ENCODE data around the gene MAPK7. TPM values are rescaled to one million over a fixed set of nuclear protein-coding genes. Genes with fewer than 3 reads are reported as not detected.

The MAPK7 gene
- polyA plus RNA-seq, 6 donors from 2014 or later = 3.5 to 11.3 (median 7.3) TPM

DNA sequence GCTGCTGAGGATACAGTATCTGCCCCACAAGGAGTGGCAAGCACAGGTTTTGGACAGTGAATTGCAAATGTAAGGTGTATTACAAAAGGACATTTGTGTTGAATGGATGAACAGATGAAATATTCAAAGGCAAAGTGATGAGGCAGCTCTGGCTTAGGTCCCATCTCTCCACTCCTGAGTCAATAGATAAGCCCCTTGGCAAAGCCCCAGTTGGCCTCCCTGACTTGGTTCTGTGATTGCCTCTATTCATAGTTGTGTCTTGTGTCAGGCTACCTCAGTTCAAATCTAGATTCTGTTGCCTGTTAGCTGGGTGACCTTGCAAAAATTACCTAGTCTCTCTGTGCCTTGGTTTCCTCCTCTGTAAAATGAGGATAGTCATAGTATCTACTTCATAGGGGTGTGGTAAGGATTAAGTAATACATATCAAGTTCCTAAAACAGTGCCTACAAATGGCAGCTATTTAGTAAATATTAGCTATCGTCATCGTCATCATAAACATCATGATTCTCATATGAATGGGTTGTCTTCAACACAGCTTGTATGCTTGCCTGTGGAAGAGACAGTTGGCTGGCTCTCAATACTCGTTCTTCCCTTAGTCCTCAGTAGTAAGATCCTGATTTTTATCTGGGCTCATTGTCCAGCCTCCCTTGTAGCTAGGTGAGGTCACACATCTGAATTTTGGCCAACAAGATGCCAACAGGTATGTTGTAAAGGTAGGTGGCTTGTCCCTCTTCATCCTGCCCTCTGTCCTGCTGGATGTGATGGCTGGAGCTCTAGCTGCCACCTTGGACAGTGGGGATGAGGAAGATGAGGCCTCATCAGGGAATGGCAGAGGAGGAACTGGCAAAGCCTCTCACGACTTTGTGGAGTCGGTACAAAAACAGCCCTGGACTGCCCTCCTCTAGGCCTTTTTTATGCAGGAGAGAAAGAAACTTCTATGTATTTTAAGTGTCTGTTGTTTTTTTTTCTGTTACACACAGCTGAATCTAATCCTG, 10.8 kb downstream of the MAPK7 start:
- no peak for DNase-seq
- no peak for ATAC-seq (ENCODE audit: low read depth in 2 of 2)
- no peak overlapping the region for H3K4me3 Mint-ChIP-seq
- H3K27ac Mint-ChIP-seq = peak overlapping the region in 1 of 6 donors; percentile 49
- no peaks in the 10 kb centered on the region for H3K9me3 Mint-ChIP-seq
- peaks cover 4 to 6% of the 10 kb centered on the region in 2 donors for H3K36me3 Mint-ChIP-seq
- peaks cover 18 to 24% (median 20%) of the 10 kb centered on the region in 3 donors for H3K27me3 Mint-ChIP-seq
- H3K4me1 Mint-ChIP-seq = peaks cover 0 to 11% (median 5%) of the 10 kb centered on the region in 3 donors

DNA sequence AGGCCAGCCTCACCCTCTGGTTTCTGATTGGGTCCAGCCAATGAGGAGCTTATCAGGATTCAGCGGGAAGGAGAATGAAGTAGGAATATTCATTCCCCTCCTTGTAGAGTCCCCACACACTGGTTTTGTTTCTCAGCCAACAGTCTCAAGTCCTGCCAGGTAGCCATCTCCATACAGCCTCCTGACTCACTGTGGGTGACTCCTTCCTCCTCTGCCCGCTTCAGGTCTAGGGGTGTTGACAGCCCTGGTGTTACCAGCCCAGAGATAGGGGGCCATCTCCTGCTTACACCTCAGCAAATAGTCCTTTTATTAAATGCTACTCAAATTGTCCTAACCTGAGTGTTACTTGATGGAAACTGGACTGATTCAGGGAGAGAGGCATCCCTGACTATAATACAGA, 12.7 kb downstream of the MAPK7 start:
- DNase-seq = no peak
- H3K36me3 Mint-ChIP-seq = no peaks in the 10 kb centered on the region
- no peak for ATAC-seq (ENCODE audit: low read depth in 2 of 2)
- no peaks in the 10 kb centered on the region for H3K9me3 Mint-ChIP-seq
- H3K4me3 Mint-ChIP-seq = no peak overlapping the region
- peaks cover 18 to 24% (median 20%) of the 10 kb centered on the region in 3 donors for H3K27me3 Mint-ChIP-seq
- H3K27ac Mint-ChIP-seq = peak overlapping the region in 1 of 6 donors; percentile 36
- peaks cover 0 to 4% (median 1%) of the 10 kb centered on the region in 3 donors for H3K4me1 Mint-ChIP-seq

DNA sequence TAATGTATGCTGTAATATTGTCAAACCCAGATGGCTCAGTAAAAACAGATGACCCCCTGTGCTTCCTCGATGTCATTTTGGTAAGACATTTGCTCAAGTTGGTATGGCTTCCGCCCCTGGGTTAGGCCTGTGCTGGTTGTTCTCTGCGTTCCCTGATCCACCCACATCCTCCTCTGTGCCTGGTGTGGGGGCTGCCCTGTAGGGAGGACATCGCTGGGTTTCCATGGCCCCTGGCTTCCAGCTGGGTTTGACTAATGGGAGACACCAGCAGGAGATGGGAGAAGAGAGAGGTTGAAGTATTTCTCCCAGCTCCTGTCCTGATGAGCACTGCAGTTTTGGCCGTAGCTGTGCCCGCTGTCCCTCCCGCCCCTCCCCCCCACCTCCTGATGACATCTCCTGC, 13.1 kb downstream of the MAPK7 start:
- peaks cover 0 to 2% (median 1%) of the 10 kb centered on the region in 3 donors for H3K4me1 Mint-ChIP-seq
- ATAC-seq (ENCODE audit: low read depth in 2 of 2) = no peak
- H3K9me3 Mint-ChIP-seq = no peaks in the 10 kb centered on the region
- no peak overlapping the region for H3K27ac Mint-ChIP-seq
- H3K27me3 Mint-ChIP-seq = peaks cover 17 to 24% (median 20%) of the 10 kb centered on the region in 3 donors
- no peaks in the 10 kb centered on the region for H3K36me3 Mint-ChIP-seq
- DNase-seq = no peak
- no peak overlapping the region for H3K4me3 Mint-ChIP-seq

DNA sequence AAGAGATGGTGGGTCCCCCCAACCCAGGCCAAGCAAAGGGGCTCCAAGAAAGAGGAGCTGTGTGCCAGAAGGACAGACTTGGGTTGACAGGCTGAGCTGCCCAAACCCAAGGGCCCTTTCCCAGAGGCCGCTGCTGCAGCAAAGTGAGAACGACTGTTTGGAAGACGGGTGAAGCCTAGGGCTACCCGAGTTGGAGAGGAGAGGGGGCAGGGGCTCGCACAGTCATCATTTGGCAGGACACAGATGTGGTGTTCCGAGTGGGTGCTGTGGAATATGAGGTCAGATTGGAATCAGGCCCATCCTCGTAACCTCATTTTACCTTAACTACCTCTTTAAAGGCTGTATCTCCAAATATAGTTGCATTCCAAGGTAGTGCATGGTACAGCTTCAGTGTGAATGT, 14.0 kb downstream of the MAPK7 start:
- no peak overlapping the region for H3K4me3 Mint-ChIP-seq
- ATAC-seq (ENCODE audit: low read depth in 2 of 2) (no peak), DNase-seq (no peak)
- no peaks in the 10 kb centered on the region for H3K9me3 Mint-ChIP-seq
- H3K27ac Mint-ChIP-seq = peak overlapping the region in 1 of 6 donors; percentile 27
- H3K27me3 Mint-ChIP-seq = peaks cover 17 to 24% (median 20%) of the 10 kb centered on the region in 3 donors
- H3K4me1 Mint-ChIP-seq = peaks cover 0 to 1% (median 0%) of the 10 kb centered on the region in 3 donors
- H3K36me3 Mint-ChIP-seq = no peaks in the 10 kb centered on the region

DNA sequence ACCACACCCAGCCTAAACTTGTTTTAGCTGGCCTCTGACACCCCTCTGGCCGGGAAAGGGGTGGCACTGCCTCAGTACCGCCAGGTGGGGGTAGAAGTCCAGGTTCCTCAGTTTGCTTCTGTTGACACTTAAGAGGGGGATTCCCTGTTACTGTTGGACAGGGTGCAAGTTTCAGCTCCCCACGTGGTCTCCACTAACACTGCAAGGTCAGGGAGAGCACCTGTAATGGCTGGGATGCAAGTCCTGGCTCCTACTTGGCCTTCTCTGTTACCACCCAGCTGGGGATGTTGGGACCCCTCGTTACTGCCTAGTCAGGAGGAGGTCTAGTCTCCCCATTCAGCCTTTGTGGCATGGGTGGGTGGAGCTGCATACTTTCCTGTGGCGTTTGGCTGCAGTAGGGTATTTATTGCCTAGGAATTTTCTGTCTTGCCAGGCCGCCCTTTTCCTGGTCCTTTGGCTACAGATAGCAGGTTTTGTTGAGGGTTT, 19.3 kb downstream of the MAPK7 start:
- no peaks in the 10 kb centered on the region for H3K36me3 Mint-ChIP-seq
- H3K4me3 Mint-ChIP-seq = no peak overlapping the region
- ATAC-seq (ENCODE audit: low read depth in 2 of 2) (no peak), DNase-seq (no peak)
- H3K9me3 Mint-ChIP-seq = no peaks in the 10 kb centered on the region
- H3K27ac Mint-ChIP-seq = no peak overlapping the region
- H3K27me3 Mint-ChIP-seq = peaks cover 4 to 20% (median 10%) of the 10 kb centered on the region in 3 donors
- no peaks in the 10 kb centered on the region for H3K4me1 Mint-ChIP-seq

DNA sequence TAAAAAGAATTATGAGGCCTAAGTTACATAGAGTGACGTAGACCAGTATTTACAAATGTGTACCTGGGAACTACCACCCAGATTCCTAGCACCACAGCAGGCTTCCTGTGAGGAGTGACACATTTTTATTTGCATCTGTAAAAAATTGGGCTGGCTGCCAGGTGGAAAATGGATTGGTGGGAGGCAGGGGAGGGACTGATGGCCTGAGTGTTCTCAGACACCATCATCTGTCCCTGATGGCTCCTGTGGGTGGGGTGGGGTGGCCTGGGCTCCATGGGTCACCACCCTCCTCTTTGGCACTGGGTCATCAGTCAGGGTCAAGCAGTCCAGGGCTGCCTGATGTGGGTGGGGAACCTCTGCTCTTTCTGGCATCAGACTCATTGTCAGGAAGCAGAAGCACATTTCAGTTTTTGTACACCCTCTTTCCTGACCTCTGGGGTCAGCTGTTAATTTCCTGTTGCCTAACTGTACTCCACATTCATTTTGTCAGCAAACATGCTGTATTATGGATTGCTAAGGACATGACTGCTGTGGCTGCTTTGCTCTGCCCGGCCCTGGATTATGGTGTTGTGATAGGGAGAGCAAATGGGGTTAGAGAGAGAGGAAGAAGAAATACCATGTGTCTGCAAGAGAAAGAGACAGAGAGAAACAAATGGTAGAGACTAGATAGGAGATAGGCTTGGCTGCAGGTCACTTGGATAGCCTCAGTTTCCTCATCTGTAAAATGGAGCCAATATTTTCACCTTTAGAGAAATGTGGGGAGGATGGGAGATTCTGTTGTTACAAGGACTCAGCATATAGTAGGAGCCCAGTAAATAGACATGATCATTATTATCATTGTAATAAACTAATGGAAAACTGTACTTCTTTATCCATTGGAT, 20.2 kb downstream of the MAPK7 start:
- no peak overlapping the region for H3K27ac Mint-ChIP-seq
- ATAC-seq (ENCODE audit: low read depth in 2 of 2) = no peak
- H3K27me3 Mint-ChIP-seq = peaks cover 1 to 27% (median 3%) of the 10 kb centered on the region in 3 donors
- H3K4me3 Mint-ChIP-seq = no peak overlapping the region
- H3K36me3 Mint-ChIP-seq = no peaks in the 10 kb centered on the region
- peaks cover 0 to 1% (median 0%) of the 10 kb centered on the region in 7 donors for H3K9me3 Mint-ChIP-seq
- DNase-seq = no peak
- H3K4me1 Mint-ChIP-seq = peaks cover 0 to 1% (median 0%) of the 10 kb centered on the region in 3 donors

DNA sequence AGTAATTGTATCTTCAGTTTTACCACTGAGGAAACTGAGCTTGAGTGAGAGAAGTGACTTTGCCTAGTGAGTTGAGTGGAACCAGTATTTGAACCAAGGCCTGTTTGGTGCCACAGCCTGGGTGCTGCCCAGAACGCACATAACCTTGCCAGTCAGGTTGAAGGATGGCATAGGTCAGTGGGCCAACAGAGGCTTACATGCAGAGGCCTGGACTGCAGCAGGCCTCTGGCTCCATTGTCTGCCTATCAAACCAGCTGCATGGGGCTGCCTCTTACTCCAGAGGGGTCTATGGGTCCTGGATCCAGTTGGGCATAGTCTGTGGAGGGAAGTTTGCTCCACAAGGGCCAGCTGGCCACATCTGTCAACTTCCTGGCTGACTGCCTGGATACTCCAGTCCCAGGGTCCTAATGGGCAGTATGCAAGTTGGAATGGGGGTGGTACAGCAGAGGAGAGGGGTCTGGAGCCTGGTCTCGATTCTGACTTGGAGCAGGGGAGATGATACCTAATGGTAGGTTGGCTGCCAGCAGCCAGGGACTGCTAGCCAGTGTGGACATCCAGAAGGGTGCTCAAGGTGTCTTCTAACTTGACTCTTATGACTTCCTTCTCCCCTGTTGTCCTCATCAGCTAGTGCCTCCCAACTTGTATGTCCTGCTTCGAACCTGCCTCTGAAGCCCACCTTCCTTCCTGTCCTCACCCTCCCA, 21.6 kb downstream of the MAPK7 start:
- Mint-ChIP-seq H3K4me3 (no peak overlapping the region), H3K27me3 (peaks cover 3 to 32% (median 8%) of the 10 kb centered on the region in 3 donors), H3K9me3 (peaks cover 0 to 4% (median 0%) of the 10 kb centered on the region in 7 donors), H3K27ac (no peak overlapping the region), H3K4me1 (peaks cover 0 to 4% (median 0%) of the 10 kb centered on the region in 3 donors), H3K36me3 (no peaks in the 10 kb centered on the region)
- DNase-seq (no peak), ATAC-seq (ENCODE audit: low read depth in 2 of 2) (no peak)

DNA sequence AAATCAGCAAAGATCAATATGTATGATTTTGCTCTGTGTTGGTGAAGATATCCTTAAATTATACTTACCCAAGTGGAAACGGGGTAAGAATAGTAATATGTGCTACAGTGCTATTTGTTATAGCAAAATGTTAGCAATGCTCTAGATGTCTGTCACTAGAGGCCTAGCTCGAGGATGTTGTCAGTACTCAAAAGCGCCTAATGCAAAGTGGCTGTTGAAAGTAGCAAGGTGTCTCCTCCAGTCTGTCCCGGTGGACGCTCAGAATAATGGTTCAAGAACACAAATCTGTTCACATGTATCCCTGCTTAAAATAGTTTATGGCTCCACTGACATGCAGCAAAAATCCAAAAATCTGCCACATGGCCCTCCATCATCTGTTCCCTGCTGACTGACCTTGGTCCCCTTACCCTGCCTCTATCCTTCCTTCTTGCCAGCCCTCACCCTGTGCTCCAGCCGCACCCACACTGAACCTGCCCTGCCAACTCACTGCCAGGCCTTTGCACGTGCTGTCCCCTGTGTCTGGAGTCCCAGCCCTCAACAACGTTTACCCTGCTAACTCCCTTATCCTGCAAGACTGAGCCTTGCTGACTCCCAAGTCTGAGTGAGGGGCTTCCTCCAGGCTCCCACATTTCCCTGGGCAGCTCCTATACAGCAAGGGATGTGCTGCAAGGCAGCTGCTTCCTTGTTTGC, 23.2 kb downstream of the MAPK7 start:
- H3K36me3 Mint-ChIP-seq = no peaks in the 10 kb centered on the region
- H3K4me3 Mint-ChIP-seq = no peak overlapping the region
- no peak overlapping the region for H3K27ac Mint-ChIP-seq
- DNase-seq (no peak), ATAC-seq (ENCODE audit: low read depth in 2 of 2) (no peak)
- H3K27me3 Mint-ChIP-seq = peaks cover 3 to 30% (median 8%) of the 10 kb centered on the region in 3 donors
- peaks cover 0 to 4% (median 0%) of the 10 kb centered on the region in 7 donors for H3K9me3 Mint-ChIP-seq
- peaks cover 0 to 8% (median 0%) of the 10 kb centered on the region in 3 donors for H3K4me1 Mint-ChIP-seq

DNA sequence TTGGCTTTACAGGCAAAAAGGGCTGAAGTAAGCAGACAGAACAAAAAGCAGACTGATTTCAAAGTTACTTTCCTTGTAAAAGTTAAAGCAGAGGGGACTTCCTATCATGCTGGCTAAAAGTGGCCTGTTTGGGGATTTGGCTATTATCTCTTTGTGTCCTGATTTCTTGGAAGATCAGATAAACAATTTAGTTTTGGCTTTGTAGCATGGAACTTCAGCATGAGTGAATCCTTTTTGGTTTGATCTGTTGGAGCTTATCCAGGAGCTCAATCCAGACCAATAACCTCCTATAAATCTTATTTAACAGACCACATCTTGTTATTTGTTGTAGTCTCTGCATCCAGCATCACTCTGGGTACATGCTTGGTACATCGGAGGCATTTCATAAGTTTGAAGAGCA, 23.9 kb downstream of the MAPK7 start:
- H3K27ac Mint-ChIP-seq = no peak overlapping the region
- no peaks in the 10 kb centered on the region for H3K36me3 Mint-ChIP-seq
- DNase-seq (no peak), ATAC-seq (ENCODE audit: low read depth in 2 of 2) (no peak)
- peaks cover 3 to 24% (median 8%) of the 10 kb centered on the region in 3 donors for H3K27me3 Mint-ChIP-seq
- H3K9me3 Mint-ChIP-seq = peaks cover 0 to 4% (median 0%) of the 10 kb centered on the region in 7 donors
- no peak overlapping the region for H3K4me3 Mint-ChIP-seq
- H3K4me1 Mint-ChIP-seq = peaks cover 0 to 8% (median 0%) of the 10 kb centered on the region in 3 donors

DNA sequence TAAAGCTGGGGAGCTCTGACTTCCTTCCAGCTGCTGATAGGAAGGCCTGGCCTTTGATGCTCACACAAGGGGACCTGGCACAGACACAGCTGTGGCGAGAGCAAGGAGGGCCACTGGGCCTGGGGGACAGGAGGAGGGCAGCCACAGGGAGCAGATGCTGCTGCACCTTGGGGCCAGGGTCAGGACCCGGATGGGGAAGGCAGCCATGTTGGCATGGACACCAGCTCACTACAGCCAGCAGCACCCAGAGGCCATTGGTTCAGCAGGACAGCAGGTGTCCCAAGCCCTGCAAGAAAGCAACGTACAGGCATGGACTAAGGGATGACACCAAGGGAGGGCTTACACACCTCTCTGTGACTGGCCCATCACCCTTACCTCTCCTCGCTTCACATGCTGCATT, 24.7 kb downstream of the MAPK7 start:
- DNase-seq (no peak), ATAC-seq (ENCODE audit: low read depth in 2 of 2) (no peak)
- Mint-ChIP-seq H3K4me3 (no peak overlapping the region), H3K9me3 (peaks cover 0 to 4% (median 0%) of the 10 kb centered on the region in 7 donors), H3K36me3 (no peaks in the 10 kb centered on the region), H3K27ac (no peak overlapping the region), H3K27me3 (peaks cover 3 to 24% (median 8%) of the 10 kb centered on the region in 3 donors), H3K4me1 (peaks cover 0 to 8% (median 0%) of the 10 kb centered on the region in 3 donors)

DNA sequence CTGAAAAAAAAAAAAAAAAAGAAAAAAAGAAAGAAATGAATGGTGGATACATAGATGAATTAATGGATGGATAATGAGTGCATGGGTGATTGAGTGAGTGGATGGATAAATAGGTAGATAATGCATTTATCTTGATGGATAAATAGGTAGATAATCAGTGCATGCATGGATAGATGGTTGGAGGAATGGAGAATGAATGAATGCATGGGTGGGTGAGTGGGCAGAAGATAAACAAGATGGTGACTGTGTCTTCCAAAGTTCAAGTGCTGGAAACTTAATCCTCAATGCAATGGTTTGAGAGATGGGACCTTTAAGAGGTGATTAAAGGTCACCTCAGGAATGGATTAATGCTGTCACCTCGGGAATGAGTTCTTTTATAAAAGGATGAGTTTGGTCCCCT, 26.0 kb downstream of the MAPK7 start:
- Mint-ChIP-seq H3K27ac (no peak overlapping the region), H3K4me3 (no peak overlapping the region), H3K36me3 (no peaks in the 10 kb centered on the region), H3K4me1 (peaks cover 0 to 8% (median 0%) of the 10 kb centered on the region in 3 donors), H3K27me3 (peaks cover 3 to 24% (median 8%) of the 10 kb centered on the region in 3 donors), H3K9me3 (peaks cover 0 to 4% (median 0%) of the 10 kb centered on the region in 7 donors)
- no peak for ATAC-seq (ENCODE audit: low read depth in 2 of 2)
- no peak for DNase-seq

DNA sequence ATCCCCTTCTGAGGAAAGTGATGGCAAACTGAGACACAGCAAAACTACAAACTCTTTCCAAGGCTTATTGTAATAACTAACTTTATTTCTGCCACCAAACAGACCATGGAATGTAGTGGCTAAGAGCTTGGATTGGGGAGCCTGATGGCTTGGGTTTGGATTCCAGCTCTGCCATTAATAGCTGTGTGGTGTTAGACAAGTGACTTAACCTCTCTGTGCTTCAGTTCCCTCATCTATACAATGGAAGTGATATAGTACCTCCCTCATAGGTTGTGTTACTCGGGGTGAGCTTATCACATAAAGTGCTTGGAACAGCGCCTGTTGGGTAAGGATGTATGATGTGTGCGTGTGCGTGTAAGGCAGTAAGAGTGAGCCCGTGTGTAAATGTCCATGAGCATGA, 26.8 kb downstream of the MAPK7 start:
- ATAC-seq (ENCODE audit: low read depth in 2 of 2) = no peak
- Mint-ChIP-seq H3K27ac (no peak overlapping the region), H3K36me3 (no peaks in the 10 kb centered on the region), H3K9me3 (peaks cover 0 to 4% (median 0%) of the 10 kb centered on the region in 7 donors), H3K4me1 (peaks cover 0 to 8% (median 0%) of the 10 kb centered on the region in 3 donors), H3K4me3 (no peak overlapping the region), H3K27me3 (peaks cover 3 to 24% (median 9%) of the 10 kb centered on the region in 3 donors)
- DNase-seq = no peak
